Mesenchymal stem cell (in vitro differentiated cells and primary cell): ENCODE results near the gene EFNA5. TPM values are rescaled to one million over a fixed set of nuclear protein-coding genes. Genes with fewer than 3 reads are reported as not detected.
A peak's percentile ranks its signal among the peaks of the same experiment; 100 is the strongest.

Experiments used
- DNase-seq: peaks from one replicate; pipeline ENCODE4 v3.0.0-alpha.2; 2013
- H2AFZ ChIP-seq: one replicate; pipeline ENCODE4 v1.6.1; 2013; ENCODE audit warnings: low read depth, mild to moderate bottlenecking, control low read depth, inconsistent platforms, low read length, moderate library complexity
- H2AK5ac ChIP-seq: 2 replicates; pipeline ENCODE4 v1.6.1; 2013; ENCODE audit warnings: low read length, moderate library complexity, mild to moderate bottlenecking, inconsistent platforms; ENCODE audit not compliant: severe bottlenecking
- H2BK120ac ChIP-seq: one replicate; pipeline ENCODE4 v1.6.1; 2013; ENCODE audit warnings: low read depth, mild to moderate bottlenecking, inconsistent platforms, low read length, moderate library complexity
- H2BK12ac ChIP-seq, 2 experiments: one replicate each; pipeline ENCODE4 v1.6.1; 2013; ENCODE audit warnings: inconsistent platforms in 2 of 2, low read length in 2 of 2, mild to moderate bottlenecking in 2 of 2, moderate library complexity in 2 of 2, control low read depth in 1 of 2
- H2BK15ac ChIP-seq: one replicate; pipeline ENCODE4 v1.6.1; 2013; ENCODE audit warnings: mild to moderate bottlenecking, low read depth, inconsistent platforms; ENCODE audit not compliant: poor library complexity, severe bottlenecking
- H2BK5ac ChIP-seq: 2 replicates; pipeline ENCODE4 v1.6.1; 2013; ENCODE audit warnings: low read depth, mild to moderate bottlenecking, low read length, control low read depth, inconsistent platforms; ENCODE audit not compliant: poor library complexity, severe bottlenecking
- H3K14ac ChIP-seq, 2 experiments: one replicate each; pipeline ENCODE4 v1.6.1; 2013; ENCODE audit warnings: inconsistent platforms in 2 of 2, low read length in 2 of 2, control low read depth in 1 of 2, mild to moderate bottlenecking in 1 of 2, moderate library complexity in 1 of 2
- H3K18ac ChIP-seq, 2 experiments: one replicate each; pipeline ENCODE4 v1.6.1; 2013; ENCODE audit warnings: inconsistent platforms in 2 of 2, low read length in 2 of 2, control low read depth in 1 of 2, low read depth in 1 of 2, mild to moderate bottlenecking in 1 of 2
- H3K23ac ChIP-seq, 2 experiments: one replicate each; pipeline ENCODE4 v1.6.1; 2013; ENCODE audit warnings: inconsistent platforms in 2 of 2, low read length in 2 of 2, mild to moderate bottlenecking in 2 of 2, moderate library complexity in 2 of 2, control low read depth in 1 of 2
- H3K27ac ChIP-seq: 2 replicates; pipeline ENCODE4 v1.5.1; 2013; ENCODE audit warnings: mild to moderate bottlenecking, moderate library complexity, low read length, control low read depth, inconsistent platforms; ENCODE audit not compliant: poor library complexity, severe bottlenecking
- H3K27me3 ChIP-seq, 2 experiments: 2 replicates each; pipeline versions ENCODE4 v1.6.1 to v1.7.0; 2013; ENCODE audit warnings: low read length in 2 of 2, mild to moderate bottlenecking in 2 of 2, moderate library complexity in 2 of 2, control low read depth in 1 of 2, inconsistent platforms in 1 of 2; ENCODE audit not compliant: control insufficient read depth in 1 of 2, insufficient read depth in 1 of 2
- H3K36me3 ChIP-seq, 2 experiments: 2 replicates each; pipeline versions ENCODE4 v1.6.1 to v1.7.0; 2013; ENCODE audit warnings: low read length in 2 of 2, control low read depth in 1 of 2, inconsistent platforms in 1 of 2, low read depth in 1 of 2, mild to moderate bottlenecking in 1 of 2; ENCODE audit not compliant: insufficient read depth in 2 of 2, control insufficient read depth in 1 of 2
- H3K4ac ChIP-seq, 2 experiments: one replicate each; pipeline ENCODE4 v1.6.1; 2013; ENCODE audit warnings: inconsistent platforms in 2 of 2, low read length in 2 of 2, mild to moderate bottlenecking in 2 of 2, moderate library complexity in 2 of 2, control low read depth in 1 of 2, low read depth in 1 of 2
- H3K4me1 ChIP-seq: 2 replicates; pipeline ENCODE4 v1.6.1; 2013; ENCODE audit warnings: low read depth, low read length, control low read depth; ENCODE audit not compliant: control insufficient read depth, insufficient read depth
- H3K4me2 ChIP-seq: 2 replicates; pipeline ENCODE4 v1.6.1; 2013; ENCODE audit warnings: low read length, mild to moderate bottlenecking, inconsistent platforms; ENCODE audit not compliant: poor library complexity, severe bottlenecking
- H3K4me3 ChIP-seq, 2 experiments: 2 replicates each; pipeline versions ENCODE4 v1.5.1 to v1.7.0; 2013; ENCODE audit warnings: low read length in 2 of 2, mild to moderate bottlenecking in 2 of 2, control low read depth in 1 of 2, low read depth in 1 of 2; ENCODE audit not compliant: insufficient read depth in 1 of 2
- H3K79me1 ChIP-seq: replicated peaks from 2 replicates; pipeline ENCODE4 v1.6.1; 2013; ENCODE audit warnings: mild to moderate bottlenecking, control low read depth, low read length, inconsistent platforms; ENCODE audit not compliant: poor library complexity, severe bottlenecking
- H3K9ac ChIP-seq: 2 replicates; pipeline ENCODE4 v1.7.0; 2013; ENCODE audit warnings: mild to moderate bottlenecking, low read length, moderate library complexity
- H3K9me3 ChIP-seq: 2 replicates; pipeline ENCODE4 v1.7.0; 2013; ENCODE audit warnings: mild to moderate bottlenecking, low read length; ENCODE audit not compliant: control insufficient read depth
- H4K8ac ChIP-seq: one replicate; pipeline ENCODE4 v1.6.1; 2013; ENCODE audit warnings: inconsistent platforms, mild to moderate bottlenecking, low read length, moderate library complexity
- H4K91ac ChIP-seq: one replicate; pipeline ENCODE4 v1.6.1; 2013; ENCODE audit warnings: mild to moderate bottlenecking, low read length, inconsistent platforms
- WGBS: methylation state at CpG from one replicate; pipeline ENCODE4 v1.1.7; 2013; ENCODE audit warnings: mixed read lengths; 5-methylcytosine and 5-hydroxymethylcytosine counted together
- polyA plus RNA-seq, 2 experiments: library from polyadenylated mRNA; stranded (reverse); fragments of 200-250 nt; gene quantifications; one replicate each; pipeline ENCODE4 v1.2.3, GENCODE V29; 2013

The EFNA5 gene
- polyA plus RNA-seq (2013, experiment 1 of 2) = 3.6 TPM
- polyA plus RNA-seq (2013, experiment 2 of 2) = 4.0 TPM

DNA sequence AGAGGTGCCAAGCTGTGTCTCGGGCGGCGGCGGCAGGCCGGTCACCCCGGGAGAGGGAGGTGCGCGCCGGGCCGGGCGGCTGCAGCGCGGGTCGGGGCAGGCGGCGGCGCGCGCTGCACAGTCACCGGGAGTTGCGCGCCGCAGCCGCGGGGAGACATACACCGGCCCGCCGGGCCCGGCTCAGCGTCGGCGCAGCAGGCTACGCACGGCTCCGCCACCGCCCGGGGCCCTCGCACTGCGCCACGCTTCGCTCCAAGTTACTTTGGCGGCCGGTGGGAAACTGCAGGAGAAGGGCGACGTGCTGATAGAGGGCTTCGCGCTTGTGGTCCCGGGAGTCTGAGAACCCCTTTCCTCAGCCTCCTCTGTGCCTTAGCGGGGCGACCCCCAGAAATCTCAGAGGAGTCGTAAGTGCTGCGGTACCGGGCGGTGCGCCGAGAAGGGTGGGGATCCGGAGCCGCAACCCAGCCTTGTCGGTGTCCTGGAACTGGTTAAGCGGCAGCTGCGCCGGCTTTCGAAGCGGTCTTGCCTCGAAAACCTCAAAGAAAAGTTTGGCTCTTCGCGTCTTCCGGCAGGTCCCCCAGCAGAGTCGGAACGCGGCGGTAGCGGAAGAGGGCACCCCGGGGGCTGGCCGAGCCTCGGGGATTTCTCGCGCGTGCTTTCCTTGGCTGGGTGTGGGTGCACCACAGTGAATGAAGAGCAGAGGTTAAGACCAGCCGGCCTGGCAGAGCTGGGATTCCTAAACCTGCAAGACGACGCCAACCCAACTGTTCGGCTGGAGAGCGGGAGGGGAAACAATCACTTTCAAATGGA, at the start of gene EFNA5:
Gene EFNA5 (minus strand): TSS at position 6 of the 810 bp plus-strand sequence.
- Histone ChIP-seq H2BK5ac (peak within 1 kb of the TSS; percentile 87), H3K18ac (peak within 1 kb of the TSS; percentile 74 to 92), H3K9me3 (no peaks in the 10 kb centered on the region)

GRCh38 chr5:107719034-107719606, 48.4 kb upstream of the EFNA5 start:
- Histone ChIP-seq H3K9me3 (peaks cover 21% of the 10 kb centered on the region), H3K79me1 (no peaks in the 10 kb centered on the region), H3K14ac (no peak overlapping the region), H2BK15ac (no peak overlapping the region), H3K4me1 (no peaks in the 10 kb centered on the region), H3K23ac (no peak overlapping the region), H3K27me3 (no peaks in the 10 kb centered on the region), H3K4me2 (no peak overlapping the region), H3K9ac (no peak overlapping the region), H3K18ac (no peak overlapping the region), H3K36me3 (no peaks in the 10 kb centered on the region), H2AFZ (no peak overlapping the region), H3K4me3 (no peak overlapping the region), H3K27ac (no peak overlapping the region), H3K4ac (no peak overlapping the region), H4K91ac (no peak overlapping the region), H2BK120ac (no peak overlapping the region), H2AK5ac (no peak overlapping the region), H2BK5ac (no peak overlapping the region), H2BK12ac (no peak overlapping the region), H4K8ac (no peak overlapping the region)
- 88% methylated on average over 6 of the region's 6 CpGs for WGBS
- no peak for DNase-seq

More for the DNA sequence above, at the start of gene EFNA5:
- Histone ChIP-seq H2BK120ac (peak within 1 kb of the TSS; percentile 90), H2BK12ac (peak within 1 kb of the TSS in 1 of 2 experiments; percentile 60), H3K9ac (peak within 1 kb of the TSS; percentile 89), H2AK5ac (no peak within 1 kb of the TSS), H3K23ac (peak within 1 kb of the TSS in 1 of 2 experiments; percentile 57), H3K27me3 (no peaks in the 10 kb centered on the region), H3K4me2 (peak within 1 kb of the TSS; percentile 91), H3K4me3 (peak within 1 kb of the TSS; percentile 88 to 96), H3K4ac (peak within 1 kb of the TSS in 1 of 2 experiments; percentile 91), H3K36me3 (no peaks in the 10 kb centered on the region), H4K91ac (peak within 1 kb of the TSS; percentile 73), H4K8ac (peak within 1 kb of the TSS; percentile 39), H3K14ac (peak within 1 kb of the TSS in 1 of 2 experiments; percentile 87), H3K4me1 (peaks cover 1% of the 10 kb centered on the region), H2BK15ac (peak within 1 kb of the TSS; percentile 89), H3K79me1 (no peaks in the 10 kb centered on the region), H2AFZ (peak within 1 kb of the TSS; percentile 58), H3K27ac (peak within 1 kb of the TSS; percentile 92)
- WGBS = under 1% methylated on average over 45 of the region's 84 CpGs
- DNase-seq = peak; percentile 71

DNA sequence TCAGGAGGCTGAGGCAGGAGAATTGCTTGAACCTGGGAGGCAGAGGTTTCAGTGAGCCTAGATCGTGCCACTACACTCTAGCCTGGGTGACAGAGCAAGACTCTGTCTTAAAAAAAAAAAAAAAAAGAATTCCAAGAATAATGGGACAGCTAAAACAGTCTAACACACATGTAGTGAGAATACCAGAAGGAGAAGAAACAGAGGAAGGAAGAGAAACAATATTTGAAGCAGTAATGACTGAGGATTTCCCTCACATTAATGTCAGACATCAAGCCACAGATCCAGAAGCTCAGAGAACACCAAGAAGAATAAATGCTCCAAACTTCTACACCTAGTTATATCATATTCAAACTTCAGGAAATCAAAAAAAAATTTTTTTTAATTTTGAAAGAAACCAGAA, 47.1 kb upstream of the EFNA5 start:
- no peak overlapping the region for H3K9ac ChIP-seq
- no peak overlapping the region for H3K18ac ChIP-seq
- H2BK12ac ChIP-seq = no peak overlapping the region
- no peak overlapping the region for H3K4me3 ChIP-seq
- no peak overlapping the region for H2BK15ac ChIP-seq
- no peak overlapping the region for H2BK120ac ChIP-seq
- H2AFZ ChIP-seq = no peak overlapping the region
- no peak overlapping the region for H4K8ac ChIP-seq
- no peak overlapping the region for H3K4me2 ChIP-seq
- no peak overlapping the region for H3K14ac ChIP-seq
- no peak overlapping the region for H3K23ac ChIP-seq
- H3K9me3 ChIP-seq = peaks cover 21% of the 10 kb centered on the region
- H3K27ac ChIP-seq = no peak overlapping the region
- no peak for DNase-seq
- no peaks in the 10 kb centered on the region for H3K27me3 ChIP-seq
- H2AK5ac ChIP-seq = no peak overlapping the region
- H4K91ac ChIP-seq = no peak overlapping the region
- no peaks in the 10 kb centered on the region for H3K79me1 ChIP-seq
- no CpG with 5 or more reads among the region's 1 CpG for WGBS
- H3K4me1 ChIP-seq = no peaks in the 10 kb centered on the region
- H2BK5ac ChIP-seq = no peak overlapping the region
- no peak overlapping the region for H3K4ac ChIP-seq
- no peaks in the 10 kb centered on the region for H3K36me3 ChIP-seq

DNA sequence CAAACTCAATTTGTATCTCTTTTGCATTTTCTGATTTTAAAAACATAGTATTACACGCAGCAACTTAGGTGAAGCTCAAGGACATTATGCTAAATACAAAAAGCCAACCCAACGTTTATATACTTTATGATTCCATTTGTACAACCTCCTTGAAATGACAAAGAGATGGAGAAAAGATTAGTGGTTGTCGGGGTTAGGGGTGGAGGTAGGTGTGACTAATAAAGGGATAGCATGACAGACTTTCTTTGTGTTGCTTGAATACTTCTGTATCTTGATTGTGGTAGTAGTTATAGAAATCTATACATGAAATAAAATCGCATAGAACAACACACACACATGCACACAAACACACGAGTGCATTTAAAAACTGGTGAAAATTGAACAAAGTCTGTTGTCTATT, 42.5 kb upstream of the EFNA5 start:
- Histone ChIP-seq H3K4me3 (no peak overlapping the region), H3K14ac (no peak overlapping the region), H4K8ac (no peak overlapping the region), H3K18ac (no peak overlapping the region), H2AK5ac (no peak overlapping the region), H3K4me1 (no peaks in the 10 kb centered on the region), H2BK15ac (no peak overlapping the region), H3K9ac (no peak overlapping the region), H2BK5ac (no peak overlapping the region), H4K91ac (no peak overlapping the region), H3K27me3 (no peaks in the 10 kb centered on the region), H3K23ac (no peak overlapping the region), H3K27ac (no peak overlapping the region), H3K4me2 (no peak overlapping the region), H3K36me3 (no peaks in the 10 kb centered on the region), H3K9me3 (no peaks in the 10 kb centered on the region), H2BK120ac (no peak overlapping the region), H3K79me1 (no peaks in the 10 kb centered on the region), H3K4ac (no peak overlapping the region), H2BK12ac (no peak overlapping the region), H2AFZ (no peak overlapping the region)
- DNase-seq = no peak
- WGBS = 86% methylated on average over 1 of the region's 5 CpGs
